ENCODE results near the gene CCDC188.

CCDC188 gene

GRCh38 chr22:20130319-20130718 is 20.5 kb downstream of the CCDC188 start:
- Mint-ChIP-seq H3K27ac (no peak overlapping the region), H3K36me3 (ENCODE audit: low read depth) (peaks cover 23% of the 10 kb centered on the region), H3K9me3 (no peaks in the 10 kb centered on the region), H3K27me3 (no peaks in the 10 kb centered on the region), H3K4me1 (ENCODE audit: low read depth) (peaks cover 42% of the 10 kb centered on the region), H3K4me3 (peak overlapping the region; percentile 30)

- H3K4me1 Mint-ChIP-seq (ENCODE audit: low read depth), result peaks cover 42% of the 10 kb centered on the region
- peaks cover 23% of the 10 kb centered on the region for H3K36me3 Mint-ChIP-seq (ENCODE audit: low read depth)
- no peaks in the 10 kb centered on the region for H3K27me3 Mint-ChIP-seq
- H3K27ac Mint-ChIP-seq, result peak overlapping the region; percentile 16
- H3K9me3 Mint-ChIP-seq, result no peaks in the 10 kb centered on the region
- no peak overlapping the region for H3K4me3 Mint-ChIP-seq
Observed at GRCh38 chr22:20129747-20130014, 21.2 kb downstream of the CCDC188 start.

- Mint-ChIP-seq H3K27ac (peak overlapping the region; percentile 72), H3K9me3 (no peaks in the 10 kb centered on the region), H3K36me3 (ENCODE audit: low read depth) (peaks cover 23% of the 10 kb centered on the region), H3K4me3 (peak overlapping the region; percentile 10), H3K4me1 (ENCODE audit: low read depth) (peaks cover 37% of the 10 kb centered on the region), H3K27me3 (no peaks in the 10 kb centered on the region)
Observed at GRCh38 chr22:20128902-20129746, 21.7 kb downstream of the CCDC188 start.

GRCh38 chr22:20128619-20128901 is 22.3 kb downstream of the CCDC188 start:
- Mint-ChIP-seq H3K27me3 (no peaks in the 10 kb centered on the region), H3K4me1 (ENCODE audit: low read depth) (peaks cover 33% of the 10 kb centered on the region), H3K27ac (peak overlapping the region; percentile 72), H3K36me3 (ENCODE audit: low read depth) (peaks cover 26% of the 10 kb centered on the region), H3K4me3 (no peak overlapping the region), H3K9me3 (no peaks in the 10 kb centered on the region)

- Mint-ChIP-seq H3K27me3 (no peaks in the 10 kb centered on the region), H3K4me3 (no peak overlapping the region), H3K27ac (peak overlapping the region; percentile 72), H3K4me1 (ENCODE audit: low read depth) (peaks cover 28% of the 10 kb centered on the region), H3K36me3 (ENCODE audit: low read depth) (peaks cover 26% of the 10 kb centered on the region), H3K9me3 (no peaks in the 10 kb centered on the region)
Observed at GRCh38 chr22:20127869-20128618, 22.8 kb downstream of the CCDC188 start.

GRCh38 chr22:20127318-20127868 is 23.5 kb downstream of the CCDC188 start:
- Mint-ChIP-seq H3K27me3 (no peaks in the 10 kb centered on the region), H3K27ac (peak overlapping the region; percentile 71), H3K4me3 (no peak overlapping the region), H3K9me3 (no peaks in the 10 kb centered on the region), H3K36me3 (ENCODE audit: low read depth) (peaks cover 28% of the 10 kb centered on the region), H3K4me1 (ENCODE audit: low read depth) (peaks cover 23% of the 10 kb centered on the region)

- peak overlapping the region; percentile 17 for H3K27ac Mint-ChIP-seq
- H3K4me1 Mint-ChIP-seq (ENCODE audit: low read depth), result peaks cover 31% of the 10 kb centered on the region
- H3K27me3 Mint-ChIP-seq, result no peaks in the 10 kb centered on the region
- H3K36me3 Mint-ChIP-seq (ENCODE audit: low read depth), result peaks cover 37% of the 10 kb centered on the region
- no peak overlapping the region for H3K4me3 Mint-ChIP-seq
- no peaks in the 10 kb centered on the region for H3K9me3 Mint-ChIP-seq
Observed at GRCh38 chr22:20126284-20127029, 24.4 kb downstream of the CCDC188 start.

- Mint-ChIP-seq H3K9me3 (no peaks in the 10 kb centered on the region), H3K36me3 (ENCODE audit: low read depth) (peaks cover 43% of the 10 kb centered on the region), H3K27ac (peak overlapping the region; percentile 17), H3K4me1 (ENCODE audit: low read depth) (peaks cover 33% of the 10 kb centered on the region), H3K27me3 (no peaks in the 10 kb centered on the region), H3K4me3 (no peak overlapping the region)
Observed at GRCh38 chr22:20125201-20126174, 25.4 kb downstream of the CCDC188 start.

- Mint-ChIP-seq H3K36me3 (ENCODE audit: low read depth) (peaks cover 54% of the 10 kb centered on the region), H3K27ac (peak overlapping the region; percentile 61), H3K27me3 (no peaks in the 10 kb centered on the region), H3K4me1 (ENCODE audit: low read depth) (peaks cover 43% of the 10 kb centered on the region), H3K4me3 (no peak overlapping the region), H3K9me3 (no peaks in the 10 kb centered on the region)
Observed at GRCh38 chr22:20124083-20124787, 26.6 kb downstream of the CCDC188 start.

- H3K27ac Mint-ChIP-seq, result peak overlapping the region; percentile 61
- H3K4me1 Mint-ChIP-seq (ENCODE audit: low read depth), result peaks cover 42% of the 10 kb centered on the region
- no peaks in the 10 kb centered on the region for H3K27me3 Mint-ChIP-seq
- H3K4me3 Mint-ChIP-seq, result no peak overlapping the region
- H3K9me3 Mint-ChIP-seq, result no peaks in the 10 kb centered on the region
- peaks cover 61% of the 10 kb centered on the region for H3K36me3 Mint-ChIP-seq (ENCODE audit: low read depth)
Observed at GRCh38 chr22:20123366-20124082, 27.3 kb downstream of the CCDC188 start.

- H3K27ac Mint-ChIP-seq, result peak overlapping the region; percentile 52
- peaks cover 55% of the 10 kb centered on the region for H3K36me3 Mint-ChIP-seq (ENCODE audit: low read depth)
- peak overlapping the region; percentile 43 for H3K4me3 Mint-ChIP-seq
Observed at GRCh38 chr22:20121856-20122415, 28.9 kb downstream of the CCDC188 start.

GRCh38 chr22:20118300-20119020 is 32.4 kb downstream of the CCDC188 start:
- Mint-ChIP-seq H3K9me3 (no peaks in the 10 kb centered on the region), H3K4me1 (ENCODE audit: low read depth) (peaks cover 50% of the 10 kb centered on the region), H3K27me3 (no peaks in the 10 kb centered on the region), H3K4me3 (peak overlapping the region; percentile 96), H3K27ac (peak overlapping the region; percentile 95), H3K36me3 (ENCODE audit: low read depth) (peaks cover 57% of the 10 kb centered on the region)

More at GRCh38 chr22:20121856-20122415, 28.9 kb downstream of the CCDC188 start:
- no peaks in the 10 kb centered on the region for H3K9me3 Mint-ChIP-seq
- H3K27me3 Mint-ChIP-seq, result no peaks in the 10 kb centered on the region
- H3K4me1 Mint-ChIP-seq (ENCODE audit: low read depth), result peaks cover 31% of the 10 kb centered on the region

Data from stimulated activated naive CD8-positive, alpha-beta T cell treated with anti-CD3 and anti-CD28 coated beads, Interleukin-15, Interleukin-2, amounts not matched to agents 100 ng/mL and 50 ng/mL, for 24 hours (primary cell).